ENCODE results near the gene MRPS34.

MRPS34 gene

GRCh38 chr16:1779234-1779701 is 6.3 kb upstream of the MRPS34 start:
- TF ChIP-seq CTCF (conservative IDR thresholded peaks at IDR 0.05) = no peak
- peak overlapping the region; percentile 77 for H3K27ac ChIP-seq

GRCh38 chr16:1778200-1779179 is 5.6 kb upstream of the MRPS34 start:
- no peak for TF ChIP-seq CTCF (conservative IDR thresholded peaks at IDR 0.05)
- H3K27ac ChIP-seq = peak overlapping the region; percentile 77; the same call in 1 of the 2 replicates

GRCh38 chr16:1777375-1778199 is 4.7 kb upstream of the MRPS34 start:
- H3K27ac ChIP-seq = no peak overlapping the region
- no peak for TF ChIP-seq CTCF (conservative IDR thresholded peaks at IDR 0.05)

DNA sequence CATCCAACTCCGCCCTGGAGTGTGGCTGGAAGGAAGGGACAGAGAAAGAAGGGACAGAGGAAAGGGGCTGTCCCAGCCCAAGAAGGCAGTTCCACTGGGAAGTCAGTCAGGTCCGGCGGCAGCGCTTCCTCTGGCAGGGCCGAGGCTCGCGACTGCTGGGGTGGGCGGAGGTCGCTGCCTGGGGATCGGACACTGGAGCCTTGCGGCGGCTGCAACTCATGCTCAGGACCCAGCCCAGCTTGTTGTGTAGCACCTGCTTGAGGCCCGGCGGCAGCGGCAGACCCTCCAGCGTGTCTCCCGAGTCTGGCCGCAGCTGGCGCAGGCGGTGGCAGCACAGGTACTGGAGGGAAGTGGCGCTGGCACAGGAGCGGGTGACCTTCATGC is 4.0 kb upstream of the MRPS34 start:
- no peak overlapping the region for H3K27ac ChIP-seq
- TF ChIP-seq CTCF (conservative IDR thresholded peaks at IDR 0.05) = no peak

DNA sequence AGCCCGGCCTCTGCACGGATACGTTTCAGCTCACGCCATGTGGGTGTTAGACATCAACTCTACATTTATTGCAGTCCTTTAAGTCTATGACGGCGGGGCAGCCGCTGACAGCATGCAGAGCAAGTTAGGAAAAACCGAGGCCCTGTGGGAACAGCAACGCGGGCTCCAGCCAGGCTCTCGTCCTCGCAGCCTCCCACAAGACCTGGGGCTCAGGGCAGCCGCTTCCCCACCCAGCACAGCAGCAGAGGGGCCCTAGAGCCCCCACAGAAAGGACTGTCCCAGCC is 3.7 kb upstream of the MRPS34 start:
- no peak for TF ChIP-seq CTCF (conservative IDR thresholded peaks at IDR 0.05)
- H3K27ac ChIP-seq = no peak overlapping the region

- H3K27ac ChIP-seq = no peak overlapping the region
- TF ChIP-seq CTCF (conservative IDR thresholded peaks at IDR 0.05) = no peak
These were observed 3.1 kb upstream of the MRPS34 start for GRCh38 chr16:1775846-1776671.

Data from VCaP (cell line).